ENCODE results near the gene KLHL17.

DNA sequence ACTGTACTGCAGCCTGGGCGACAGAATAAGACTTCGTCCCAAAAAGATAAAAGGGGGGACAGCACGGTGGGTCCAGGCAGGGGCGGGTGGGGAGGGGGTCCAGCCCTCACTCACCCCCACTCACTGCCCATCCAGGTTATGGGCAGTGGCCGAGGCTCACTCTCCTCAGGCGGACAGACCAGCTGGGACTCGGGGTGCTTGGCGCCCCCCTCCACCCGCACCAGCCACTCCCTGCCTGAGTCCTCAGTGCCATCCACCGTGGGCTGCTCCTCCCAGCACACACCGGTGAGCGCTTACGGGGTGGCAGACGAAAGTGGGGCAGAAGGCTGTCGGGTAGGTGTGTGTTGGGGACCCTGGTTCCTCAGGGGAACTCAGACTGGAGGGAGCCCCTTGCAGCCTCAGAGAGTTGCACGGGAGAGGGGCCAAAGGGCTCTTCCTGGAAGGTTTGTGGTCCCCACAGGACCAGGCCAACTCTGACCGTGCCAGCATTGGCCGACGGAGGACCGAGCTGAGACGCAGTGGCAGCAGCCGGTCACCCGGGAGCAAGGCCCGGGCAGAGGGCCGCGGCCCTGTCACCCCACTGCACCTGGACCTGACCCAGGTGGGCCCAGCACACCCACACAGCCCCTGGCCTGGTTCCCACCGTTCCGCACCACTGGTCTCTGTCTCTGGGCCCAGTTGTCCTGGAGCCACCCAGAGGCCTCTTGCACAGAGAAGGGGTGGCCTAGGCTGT is 12.5 kb downstream of the KLHL17 start:
- TF ChIP-seq, protein P1, sequence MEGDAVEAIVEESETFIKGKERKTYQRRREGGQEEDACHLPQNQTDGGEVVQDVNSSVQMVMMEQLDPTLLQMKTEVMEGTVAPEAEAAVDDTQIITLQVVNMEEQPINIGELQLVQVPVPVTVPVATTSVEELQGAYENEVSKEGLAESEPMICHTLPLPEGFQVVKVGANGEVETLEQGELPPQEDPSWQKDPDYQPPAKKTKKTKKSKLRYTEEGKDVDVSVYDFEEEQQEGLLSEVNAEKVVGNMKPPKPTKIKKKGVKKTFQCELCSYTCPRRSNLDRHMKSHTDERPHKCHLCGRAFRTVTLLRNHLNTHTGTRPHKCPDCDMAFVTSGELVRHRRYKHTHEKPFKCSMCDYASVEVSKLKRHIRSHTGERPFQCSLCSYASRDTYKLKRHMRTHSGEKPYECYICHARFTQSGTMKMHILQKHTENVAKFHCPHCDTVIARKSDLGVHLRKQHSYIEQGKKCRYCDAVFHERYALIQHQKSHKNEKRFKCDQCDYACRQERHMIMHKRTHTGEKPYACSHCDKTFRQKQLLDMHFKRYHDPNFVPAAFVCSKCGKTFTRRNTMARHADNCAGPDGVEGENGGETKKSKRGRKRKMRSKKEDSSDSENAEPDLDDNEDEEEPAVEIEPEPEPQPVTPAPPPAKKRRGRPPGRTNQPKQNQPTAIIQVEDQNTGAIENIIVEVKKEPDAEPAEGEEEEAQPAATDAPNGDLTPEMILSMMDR (conservative IDR thresholded peaks at IDR 0.05; ENCODE audit: low read depth, low read length): no peak
- no peak for TF ChIP-seq EZH2 (IDR thresholded peaks at IDR 0.05; ENCODE audit: low read length, unreplicated experiment)

Data from PC-3 (cell line).